Stomach smooth muscle (tissue), 2 donors: ENCODE measurements around the gene MBTPS1.

Source experiments
- H3K27ac ChIP-seq: one replicate; pipeline ENCODE4 v1.7.0; 2013; ENCODE audit warnings: mild to moderate bottlenecking, low read length, inconsistent platforms
- H3K27me3 ChIP-seq, 2 donors: one replicate each; pipeline ENCODE4 v1.7.0; 2013; ENCODE audit warnings: low read length in 2 of 2; ENCODE audit not compliant: insufficient read depth in 2 of 2, control insufficient read depth in 1 of 2
- H3K36me3 ChIP-seq, 2 donors: one replicate each; pipeline ENCODE4 v1.7.0; 2013; ENCODE audit warnings: low read length in 2 of 2; ENCODE audit not compliant: control insufficient read depth in 2 of 2, insufficient read depth in 2 of 2
- H3K4me1 ChIP-seq: one replicate; pipeline ENCODE4 v1.7.0; 2013; ENCODE audit warnings: low read length; ENCODE audit not compliant: control insufficient read depth, insufficient read depth
- H3K4me3 ChIP-seq, 2 donors: one replicate each; pipeline ENCODE4 v1.7.0; 2013; ENCODE audit warnings: low read length in 2 of 2
- H3K9ac ChIP-seq, 2 donors: one replicate each; pipeline ENCODE4 v1.7.0; 2013; ENCODE audit warnings: low read length in 2 of 2, mild to moderate bottlenecking in 1 of 2
- H3K9me3 ChIP-seq, 2 donors: one replicate each; pipeline ENCODE4 v1.7.0; 2013; ENCODE audit warnings: low read length in 2 of 2; ENCODE audit not compliant: control insufficient read depth in 2 of 2
- donor health status: healthy.
- donor health status: Pancreatic carcinoma.

Gene MBTPS1

DNA sequence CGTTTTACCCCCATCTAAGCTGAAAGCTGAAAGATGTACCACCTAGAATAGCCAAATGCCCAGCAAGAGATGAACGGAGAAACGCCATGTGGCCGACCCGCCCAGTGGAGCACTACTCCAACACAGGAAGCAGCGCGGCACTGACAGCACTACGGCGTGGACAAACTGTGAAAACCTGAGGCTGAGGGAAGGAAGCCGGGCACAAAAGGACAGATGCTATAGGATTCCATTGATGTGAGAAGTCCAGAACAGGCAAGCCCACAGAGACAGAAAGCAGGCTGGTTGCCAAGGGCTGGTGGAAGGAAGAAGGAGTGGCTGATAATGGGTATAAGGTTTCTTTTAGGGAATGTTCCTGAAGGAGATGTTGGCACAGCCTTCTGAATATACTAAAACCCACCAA is 44.7 kb downstream of the MBTPS1 start:
- Histone ChIP-seq H3K9me3 (no peaks in the 10 kb centered on the region), H3K27ac (no peak overlapping the region), H3K9ac (no peak overlapping the region), H3K4me3 (no peak overlapping the region), H3K27me3 (no peaks in the 10 kb centered on the region), H3K4me1 (peaks cover 2% of the 10 kb centered on the region), H3K36me3 (peaks cover 61 to 62% of the 10 kb centered on the region in 2 donors)

DNA sequence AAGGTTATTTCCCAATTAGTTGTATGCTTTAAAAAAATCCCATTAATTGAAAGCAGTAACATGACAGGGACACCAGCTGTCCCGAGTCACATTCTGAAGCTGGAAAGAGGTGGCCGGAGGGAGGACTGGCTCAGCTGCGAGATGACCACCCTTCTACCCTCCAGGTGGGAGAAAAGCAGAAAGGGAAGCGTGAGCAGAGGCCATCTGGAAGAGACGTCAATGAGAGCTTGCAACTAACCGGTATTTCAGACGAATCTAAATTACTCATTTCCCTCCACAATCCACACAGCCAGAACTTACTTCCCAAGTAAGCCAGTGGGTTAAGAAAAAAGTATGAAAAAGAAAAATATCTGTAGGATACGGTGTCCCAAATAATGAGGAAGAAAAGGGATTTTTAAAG is 45.6 kb downstream of the MBTPS1 start:
- no peaks in the 10 kb centered on the region for H3K9me3 ChIP-seq
- H3K36me3 ChIP-seq: peaks cover 65 to 66% of the 10 kb centered on the region in 2 donors
- H3K27me3 ChIP-seq: no peaks in the 10 kb centered on the region
- H3K27ac ChIP-seq: no peak overlapping the region
- no peak overlapping the region for H3K9ac ChIP-seq
- no peak overlapping the region for H3K4me3 ChIP-seq
- H3K4me1 ChIP-seq: peaks cover 2% of the 10 kb centered on the region

DNA sequence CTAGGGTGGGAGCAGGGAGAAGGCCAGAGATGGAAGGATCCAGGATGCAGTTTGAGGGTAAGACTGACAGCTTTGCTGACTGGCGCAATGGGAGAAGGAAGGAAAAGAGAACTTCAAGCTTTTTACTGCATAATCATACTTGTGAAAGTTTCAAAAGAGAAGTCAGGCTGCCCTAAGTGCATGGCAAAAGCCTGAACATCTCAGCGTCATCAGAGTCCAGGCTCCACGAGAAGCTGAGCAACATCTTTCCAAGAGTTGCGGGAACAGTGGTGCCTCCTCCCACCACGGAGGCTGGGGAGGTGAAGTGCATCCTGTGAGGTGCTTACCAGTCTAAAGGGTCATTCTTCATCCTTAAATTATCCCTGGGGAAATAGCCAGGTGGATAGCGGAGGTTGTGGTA is 47.2 kb downstream of the MBTPS1 start:
- Histone ChIP-seq H3K36me3 (peaks cover 57 to 61% of the 10 kb centered on the region in 2 donors), H3K9me3 (no peaks in the 10 kb centered on the region), H3K4me1 (peaks cover under 1% of the 10 kb centered on the region), H3K9ac (no peak overlapping the region), H3K27ac (no peak overlapping the region), H3K27me3 (no peaks in the 10 kb centered on the region), H3K4me3 (no peak overlapping the region)

DNA sequence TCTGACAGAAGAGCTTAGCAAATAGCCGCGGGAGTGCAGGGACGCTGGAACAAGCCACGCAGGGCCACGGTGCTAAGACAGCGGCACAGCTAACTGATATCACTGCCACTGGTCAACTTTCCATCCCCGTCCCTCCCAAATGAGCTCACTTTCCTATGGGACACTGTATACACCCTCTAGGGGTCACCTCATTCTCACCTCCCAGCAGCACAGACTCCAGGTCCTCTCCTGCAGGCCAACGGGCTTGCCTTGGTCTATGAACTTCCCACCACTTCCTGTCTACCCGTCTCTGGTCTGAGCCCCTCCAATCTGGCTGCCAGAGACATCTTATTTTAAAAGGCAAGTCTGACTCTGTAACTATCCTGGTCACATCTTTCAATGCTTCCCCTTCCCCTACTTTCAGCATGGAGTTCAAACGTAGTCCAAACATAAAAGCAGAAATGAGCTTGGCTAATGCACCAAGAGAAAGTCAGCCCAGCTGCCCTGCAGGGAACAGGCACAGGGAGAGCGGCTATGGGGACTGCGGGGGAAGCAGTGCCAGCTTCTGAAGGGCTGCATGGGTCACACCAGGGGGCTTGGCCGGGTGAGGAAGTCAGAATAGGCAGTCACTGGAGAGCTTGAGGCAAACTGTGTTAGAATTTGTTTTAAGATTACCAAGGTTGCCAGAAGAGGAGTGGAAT is 47.8 kb downstream of the MBTPS1 start:
- no peak overlapping the region for H3K27ac ChIP-seq
- H3K4me3 ChIP-seq: no peak overlapping the region
- H3K36me3 ChIP-seq: peaks cover 53 to 55% of the 10 kb centered on the region in 2 donors
- no peak overlapping the region for H3K9ac ChIP-seq
- H3K4me1 ChIP-seq: no peaks in the 10 kb centered on the region
- H3K9me3 ChIP-seq: no peaks in the 10 kb centered on the region
- no peaks in the 10 kb centered on the region for H3K27me3 ChIP-seq

DNA sequence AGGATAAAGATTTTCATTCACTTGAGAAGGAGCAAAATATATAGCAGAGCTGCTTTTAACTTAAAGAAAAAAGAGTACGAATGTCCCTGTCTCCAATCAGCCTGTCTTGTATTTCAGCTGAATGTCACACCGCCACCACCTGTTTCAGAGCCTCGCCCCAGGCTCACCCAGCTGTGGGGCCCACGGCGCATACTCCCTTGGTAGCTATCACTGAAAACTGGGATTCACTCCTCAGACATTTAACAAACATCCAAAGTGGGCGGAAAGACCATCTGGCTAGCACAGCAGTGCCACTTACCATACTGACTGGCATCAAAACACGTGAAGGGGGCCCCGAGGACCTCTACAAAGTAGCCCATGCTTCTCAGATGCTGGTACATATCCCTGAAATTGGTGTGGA is 48.7 kb downstream of the MBTPS1 start:
- peaks cover 53 to 56% of the 10 kb centered on the region in 2 donors for H3K36me3 ChIP-seq

DNA sequence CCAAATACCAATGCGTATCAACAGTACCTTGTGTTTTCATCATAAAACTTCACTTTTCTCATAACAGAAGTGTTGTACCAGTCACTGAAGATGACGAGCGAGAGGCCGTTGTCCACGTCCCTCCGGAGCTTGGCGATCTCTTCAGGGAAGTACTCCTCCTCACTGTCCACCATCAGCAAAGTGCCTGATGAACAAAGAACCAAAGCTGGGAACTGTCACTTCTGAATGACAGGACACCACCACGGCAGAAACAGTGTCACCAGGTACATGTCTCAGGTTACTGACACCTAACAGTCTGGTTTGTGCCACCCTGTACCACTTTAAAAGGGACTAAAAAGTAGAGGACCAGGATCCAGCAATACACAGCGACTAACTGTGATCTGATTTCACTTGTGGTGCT is 49.1 kb downstream of the MBTPS1 start:
- Histone ChIP-seq H3K4me3 (no peak overlapping the region), H3K4me1 (no peaks in the 10 kb centered on the region), H3K9ac (no peak overlapping the region), H3K36me3 (peaks cover 55 to 60% of the 10 kb centered on the region in 2 donors), H3K27ac (no peak overlapping the region), H3K9me3 (no peaks in the 10 kb centered on the region), H3K27me3 (no peaks in the 10 kb centered on the region)

More for the DNA sequence above, 48.7 kb downstream of the MBTPS1 start:
- no peak overlapping the region for H3K9ac ChIP-seq
- H3K27me3 ChIP-seq: no peaks in the 10 kb centered on the region
- no peak overlapping the region for H3K4me3 ChIP-seq
- no peak overlapping the region for H3K27ac ChIP-seq
- H3K9me3 ChIP-seq: no peaks in the 10 kb centered on the region
- H3K4me1 ChIP-seq: no peaks in the 10 kb centered on the region

DNA sequence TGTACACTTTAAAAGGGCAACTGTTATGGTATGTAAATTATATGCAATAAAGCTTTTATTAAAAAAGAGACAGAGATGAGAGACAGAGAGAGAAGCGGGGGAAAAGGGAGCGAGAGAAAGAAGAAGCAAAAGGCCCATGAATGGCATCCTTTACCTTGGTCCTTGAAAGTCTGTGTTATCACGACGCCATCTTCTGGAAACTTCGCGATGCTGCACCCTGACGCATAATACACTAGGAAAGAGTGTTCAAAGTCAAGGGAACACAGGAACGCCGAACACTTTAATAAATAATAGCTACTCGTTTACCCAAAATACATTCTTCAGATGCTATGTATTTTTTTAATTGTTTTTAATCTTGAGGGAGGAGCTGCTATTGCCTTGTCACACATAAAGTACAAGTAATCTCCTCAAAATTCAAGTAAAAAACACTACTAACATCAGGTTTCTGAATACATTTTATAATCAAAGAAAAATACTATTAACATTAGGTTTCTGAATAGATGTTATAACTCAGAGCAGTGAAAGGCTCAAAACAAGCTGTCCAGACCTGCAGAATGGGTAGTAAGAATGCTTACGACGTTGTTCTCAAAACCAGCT is 51.1 kb downstream of the MBTPS1 start:
- Histone ChIP-seq H3K36me3 (peaks cover 57 to 63% of the 10 kb centered on the region in 2 donors), H3K4me1 (no peaks in the 10 kb centered on the region), H3K27me3 (no peaks in the 10 kb centered on the region), H3K9me3 (no peaks in the 10 kb centered on the region), H3K4me3 (no peak overlapping the region), H3K9ac (no peak overlapping the region), H3K27ac (no peak overlapping the region)

DNA sequence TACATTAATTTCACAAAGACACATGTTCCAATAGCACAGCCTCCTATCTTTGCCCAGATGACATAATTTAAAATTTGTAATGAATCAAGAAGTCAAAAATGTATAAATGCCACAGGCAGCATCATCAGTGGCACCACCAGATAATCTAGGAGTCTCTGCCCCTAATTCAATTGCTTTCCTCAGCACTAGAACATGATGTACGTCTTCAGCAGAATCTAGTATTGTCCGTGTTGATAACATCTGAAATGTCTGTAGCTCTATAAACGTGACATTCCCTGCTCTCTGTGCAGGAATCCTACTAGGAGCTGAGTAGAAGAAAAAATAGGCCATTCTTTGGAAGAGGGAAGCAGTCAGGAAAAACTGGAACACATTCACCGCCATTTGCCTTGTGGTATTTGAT is 52.8 kb downstream of the MBTPS1 start:
- H3K9ac ChIP-seq: no peak overlapping the region
- H3K4me1 ChIP-seq: no peaks in the 10 kb centered on the region
- H3K4me3 ChIP-seq: no peak overlapping the region
- no peak overlapping the region for H3K27ac ChIP-seq
- peaks cover 55 to 59% of the 10 kb centered on the region in 2 donors for H3K36me3 ChIP-seq
- H3K9me3 ChIP-seq: no peaks in the 10 kb centered on the region
- no peaks in the 10 kb centered on the region for H3K27me3 ChIP-seq

DNA sequence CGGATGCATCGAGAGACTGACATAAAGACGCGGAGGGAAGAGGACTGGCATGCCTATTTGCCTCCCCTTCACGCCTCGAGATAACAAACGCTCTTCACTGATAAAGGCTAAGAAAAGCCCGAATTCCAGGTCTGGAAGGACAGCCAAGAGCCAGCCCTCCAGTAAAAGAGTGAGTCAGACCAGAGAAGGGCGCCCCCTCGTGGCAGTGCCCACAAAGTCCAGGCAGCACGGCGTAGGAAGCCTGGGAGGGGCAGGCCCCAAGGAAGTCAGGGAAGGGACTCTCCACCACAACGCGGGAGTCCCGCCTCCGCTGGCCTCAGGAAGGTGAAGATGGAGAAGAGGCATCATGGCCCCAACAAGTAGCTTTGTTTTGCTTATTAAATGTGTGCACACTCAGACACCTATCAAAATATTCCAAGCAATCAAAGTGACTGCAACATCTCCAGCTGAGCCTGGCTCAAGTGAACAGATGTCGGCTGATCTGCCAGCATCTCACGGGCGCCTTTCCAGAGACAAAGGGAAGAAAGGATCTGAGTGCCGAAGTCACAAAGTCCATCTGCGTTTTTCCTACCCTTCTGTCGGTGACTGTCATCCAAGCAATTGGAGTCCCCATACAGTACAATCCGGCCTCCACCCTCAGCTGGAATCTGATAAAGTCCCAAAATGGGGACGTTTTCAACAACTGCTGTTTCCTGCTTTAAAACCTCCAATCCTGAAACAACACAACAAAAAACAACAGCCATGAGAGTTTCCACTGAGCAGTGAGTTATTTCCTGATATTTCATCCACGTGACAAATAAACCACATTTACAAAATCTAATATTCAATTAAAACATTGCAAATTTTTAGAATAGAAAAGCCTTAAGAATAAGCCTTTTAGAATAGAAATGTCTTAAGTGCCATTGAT is 53.8 kb downstream of the MBTPS1 start:
- Histone ChIP-seq H3K36me3 (peaks cover 55 to 58% of the 10 kb centered on the region in 2 donors), H3K4me3 (no peak overlapping the region), H3K27ac (no peak overlapping the region), H3K27me3 (no peaks in the 10 kb centered on the region), H3K9me3 (no peaks in the 10 kb centered on the region), H3K9ac (no peak overlapping the region), H3K4me1 (no peaks in the 10 kb centered on the region)

DNA sequence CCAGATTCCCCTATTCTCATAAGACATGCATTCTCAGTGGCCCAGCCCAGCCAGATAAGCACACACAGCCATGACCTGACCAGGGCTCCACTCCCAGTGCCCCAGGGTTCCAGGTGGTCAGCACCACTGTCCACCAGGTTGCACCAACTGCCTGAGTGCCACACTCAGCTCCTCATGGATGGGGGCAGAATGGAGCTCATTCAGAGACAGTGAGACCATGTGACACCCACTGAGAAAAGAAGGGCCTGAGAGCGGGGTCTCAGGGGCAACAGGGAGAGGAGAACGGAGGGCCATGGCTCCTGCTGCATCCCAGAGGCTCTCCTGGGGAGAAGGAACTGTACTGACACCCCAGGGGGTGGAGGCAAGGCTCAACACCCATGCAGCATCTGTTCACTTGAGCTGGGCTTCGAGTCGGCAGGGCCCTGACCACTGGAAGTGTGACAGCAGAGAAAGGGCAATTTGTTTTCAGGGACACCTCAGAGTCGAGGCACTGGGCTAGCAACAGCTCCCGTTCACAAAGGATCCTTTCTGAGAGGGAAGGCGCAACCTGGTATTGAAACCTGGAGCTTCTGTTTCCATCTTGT is 55.4 kb downstream of the MBTPS1 start:
- Histone ChIP-seq H3K9me3 (no peaks in the 10 kb centered on the region), H3K9ac (no peak overlapping the region), H3K27me3 (no peaks in the 10 kb centered on the region), H3K36me3 (peaks cover 52 to 59% of the 10 kb centered on the region in 2 donors), H3K4me1 (peaks cover under 1% of the 10 kb centered on the region), H3K4me3 (no peak overlapping the region), H3K27ac (no peak overlapping the region)
